Activated CD8-positive, alpha-beta memory T cell treated with anti-CD3 and anti-CD28 coated beads, Interleukin-2, amount 10 ng/mL, durations not matched to agents 7 days and 5 days (primary cell): ENCODE data around the gene DRD4. TPM values are rescaled to one million over a fixed set of nuclear protein-coding genes. Genes with fewer than 3 reads are reported as not detected.
A peak's percentile ranks its signal among the peaks of the same experiment; 100 is the strongest.

ENCODE experiments used
- ATAC-seq: fragments of 150-1000 bp; cut with Tn5 transposase; one replicate; pipeline ENCODE4 v1.10.0; 2021; ENCODE audit warnings: moderate library complexity
- CTCF ChIA-PET: fragments of 350-600 bp; sonication (Branson Sonifier 250); formaldehyde crosslinking; loops from one replicate; lab custom pipeline; 2021; ENCODE audit warnings: antibody characterized with exemption; lab: Charles Lee
- DNase-seq: peaks from one replicate; pipeline ENCODE4 v3.0.0-alpha.2; 2020
- H3K27ac Mint-ChIP-seq: one replicate; pipeline ENCODE4 v1.8.0; 2021; ENCODE audit warnings: mild to moderate bottlenecking, mixed read lengths
- H3K27me3 Mint-ChIP-seq: one replicate; pipeline ENCODE4 v1.8.0; 2021; ENCODE audit warnings: mixed read lengths
- H3K36me3 Mint-ChIP-seq: one replicate; pipeline ENCODE4 v1.8.0; 2021; ENCODE audit warnings: mild to moderate bottlenecking, mixed read lengths
- H3K4me1 Mint-ChIP-seq: one replicate; pipeline ENCODE4 v1.8.0; 2021; ENCODE audit warnings: mixed read lengths
- H3K4me3 Mint-ChIP-seq: one replicate; pipeline ENCODE4 v1.8.0; 2021; ENCODE audit warnings: mild to moderate bottlenecking, moderate library complexity, mixed read lengths
- H3K9me3 Mint-ChIP-seq: one replicate; pipeline ENCODE4 v1.8.0; 2022; ENCODE audit warnings: low read depth, mixed read lengths
- total RNA-seq, 2 experiments: library from RNA; stranded (reverse); gene quantifications; one replicate each; pipeline ENCODE4 v1.2.3, GENCODE V29; 2021

The DRD4 gene
- total RNA-seq, 2 experiments from 2014 or later = 0.16 to 0.41 TPM

DNA sequence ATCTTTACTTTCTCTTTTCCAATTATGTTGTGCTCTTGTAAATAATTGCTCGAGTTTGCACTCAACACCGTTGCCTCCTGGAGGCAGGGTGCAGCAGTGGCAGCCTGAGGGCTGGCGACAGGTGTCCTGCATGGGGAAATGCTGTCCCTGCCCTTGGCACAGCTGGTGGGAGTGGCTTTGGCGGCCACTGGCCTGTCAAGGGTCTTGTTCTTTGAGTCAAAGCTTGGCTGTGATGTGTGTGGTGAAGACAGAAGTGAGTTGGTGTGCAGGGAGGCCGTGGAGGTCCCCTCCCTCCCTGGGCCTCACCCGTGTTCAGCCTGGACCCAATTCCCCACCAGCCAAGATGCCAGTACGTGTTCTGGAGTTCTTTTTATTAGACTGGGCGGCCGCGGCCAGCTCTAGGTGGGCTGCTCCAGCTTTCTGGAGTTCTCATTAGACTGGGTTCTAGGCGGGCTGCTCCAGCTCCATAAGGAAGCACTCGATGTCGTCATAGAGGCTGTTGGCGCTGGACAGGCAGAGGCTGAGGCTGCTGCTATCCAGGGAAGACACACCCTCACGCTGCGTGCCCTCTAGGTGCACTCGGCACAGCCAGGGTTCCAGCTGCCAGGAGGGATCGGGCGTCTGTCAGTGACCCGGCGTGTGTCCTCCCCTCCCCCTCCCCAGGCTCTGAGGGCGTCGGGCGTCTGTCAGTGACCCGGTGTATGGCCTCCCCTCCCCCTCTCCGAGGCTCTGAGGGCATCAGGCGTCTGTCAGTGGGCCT lies 24.7 kb upstream of the DRD4 start:
- no peaks in the 10 kb centered on the region for H3K27me3 Mint-ChIP-seq
- H3K9me3 Mint-ChIP-seq = no peaks in the 10 kb centered on the region
- peak; percentile 70 for DNase-seq
- H3K36me3 Mint-ChIP-seq = peaks cover 38% of the 10 kb centered on the region
- no peak for ATAC-seq
- CTCF ChIA-PET = interaction anchor here (0.6 to 1.9 kb wide), 5 partner anchors 9 to 59 kb away, joined by 3 to 6 read pairs (median 3); no protein-coding TSS in a partner anchor
- H3K4me1 Mint-ChIP-seq = peaks cover 19% of the 10 kb centered on the region
- H3K27ac Mint-ChIP-seq = peak overlapping the region; percentile 82
- H3K4me3 Mint-ChIP-seq = peak overlapping the region; percentile 47

DNA sequence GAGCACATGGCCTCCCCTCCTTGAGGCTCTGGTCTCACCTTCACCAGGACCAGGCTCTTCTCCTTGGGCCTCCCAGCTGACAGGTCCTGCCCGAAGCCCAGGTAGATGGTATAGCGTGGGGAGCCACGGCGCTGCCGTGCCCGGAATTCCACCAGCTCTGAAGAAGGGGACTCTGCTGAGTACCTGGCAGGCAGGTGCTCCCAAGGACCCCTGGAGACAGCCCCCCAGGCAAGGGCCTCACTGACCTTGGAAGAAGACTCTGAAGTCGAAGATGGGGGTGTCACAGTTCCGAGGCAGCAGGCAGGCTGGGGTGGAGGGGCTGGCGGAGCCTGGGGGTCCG lies 24.1 kb upstream of the DRD4 start:
- Mint-ChIP-seq H3K4me1 (peaks cover 19% of the 10 kb centered on the region), H3K27me3 (no peaks in the 10 kb centered on the region), H3K36me3 (peaks cover 38% of the 10 kb centered on the region), H3K4me3 (no peak overlapping the region), H3K9me3 (no peaks in the 10 kb centered on the region), H3K27ac (peak overlapping the region; percentile 82)
- no peak for ATAC-seq
- CTCF ChIA-PET = interaction anchor here (1.5 to 1.9 kb wide), 2 partner anchors 9 to 25 kb away, joined by 5 to 6 read pairs; no protein-coding TSS in a partner anchor
- DNase-seq = peak; percentile 44

DNA sequence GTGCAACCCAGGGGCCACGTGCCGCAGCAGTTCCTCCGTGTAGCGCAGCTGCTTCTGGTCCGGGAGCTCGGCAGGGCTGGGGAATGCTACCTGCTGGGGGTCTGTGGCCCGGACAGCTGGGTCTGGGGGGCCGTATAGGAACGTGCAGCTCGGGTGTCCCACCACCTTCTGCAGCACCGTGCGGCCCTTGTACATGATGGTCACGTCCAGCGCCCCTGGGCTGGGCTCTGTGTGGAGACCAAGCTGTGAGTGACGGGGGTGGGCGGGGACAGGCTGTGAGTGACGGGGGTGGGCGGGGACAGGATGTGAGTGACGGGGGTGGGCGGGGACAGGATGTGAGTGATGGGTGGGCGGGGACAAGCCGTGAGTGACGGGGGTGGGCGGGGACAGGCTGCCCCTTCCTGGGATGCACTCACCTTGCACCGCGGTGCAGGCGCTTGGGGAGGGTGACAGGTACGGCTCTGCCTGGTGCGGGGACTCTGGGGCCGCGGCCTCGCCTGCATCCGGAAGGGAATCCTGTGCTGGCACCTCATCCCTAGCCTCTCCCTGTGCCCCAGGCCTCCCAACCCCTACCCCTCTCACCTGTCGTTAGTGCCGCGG lies 23.6 kb upstream of the DRD4 start:
- H3K4me3 Mint-ChIP-seq = peak overlapping the region; percentile 98

DNA sequence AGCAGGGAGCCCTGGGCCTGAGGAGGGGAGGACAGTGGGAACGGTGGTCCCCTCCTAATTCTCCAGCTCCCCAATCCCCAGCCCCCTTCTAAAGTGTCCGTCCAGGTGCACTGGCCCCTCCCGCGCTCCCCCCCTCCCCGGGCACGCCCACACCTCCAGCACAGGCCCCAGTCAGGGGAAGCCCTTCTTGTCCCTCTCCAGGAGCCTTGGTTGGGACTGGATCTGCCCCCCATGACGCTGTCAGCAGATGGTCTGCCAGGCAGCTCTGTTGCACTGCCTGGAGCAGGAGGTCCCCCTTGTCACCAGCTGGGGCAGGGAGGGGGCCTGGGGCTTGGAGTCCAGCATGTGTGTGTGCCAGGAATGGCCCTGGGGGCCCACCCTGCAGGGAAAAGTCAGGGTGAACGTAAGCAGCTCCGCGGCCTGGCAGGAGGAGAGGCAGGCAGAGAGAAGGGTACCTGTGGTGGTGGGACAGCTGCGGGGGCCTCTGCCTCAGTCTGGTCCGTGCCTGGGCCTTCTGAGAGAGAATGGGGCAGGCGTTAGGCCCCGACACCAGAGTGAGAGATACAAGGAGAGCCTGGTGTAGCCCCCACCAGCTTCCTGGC lies 22.9 kb upstream of the DRD4 start:
- Mint-ChIP-seq H3K36me3 (peaks cover 37% of the 10 kb centered on the region), H3K4me3 (peak overlapping the region; percentile 98), H3K9me3 (no peaks in the 10 kb centered on the region), H3K27me3 (no peaks in the 10 kb centered on the region), H3K4me1 (peaks cover 19% of the 10 kb centered on the region), H3K27ac (peak overlapping the region; percentile 99)
- ATAC-seq (no peak), DNase-seq (peak; percentile 64)
- CTCF ChIA-PET = interaction anchor here (0.6 kb wide), 1 partner anchor 38 kb away, joined by 3 read pairs; no protein-coding TSS in a partner anchor

More for the DNA sequence above, 23.6 kb upstream of the DRD4 start:
- CTCF ChIA-PET = interaction anchor here (1.9 kb wide), 1 partner anchor 26 kb away, joined by 5 read pairs; no protein-coding TSS in a partner anchor
- peak; percentile 32 for ATAC-seq
- H3K36me3 Mint-ChIP-seq = peaks cover 38% of the 10 kb centered on the region
- H3K4me1 Mint-ChIP-seq = peaks cover 19% of the 10 kb centered on the region
- H3K9me3 Mint-ChIP-seq = no peaks in the 10 kb centered on the region
- H3K27ac Mint-ChIP-seq = peak overlapping the region; percentile 99
- no peaks in the 10 kb centered on the region for H3K27me3 Mint-ChIP-seq
- peak; percentile 92 for DNase-seq

DNA sequence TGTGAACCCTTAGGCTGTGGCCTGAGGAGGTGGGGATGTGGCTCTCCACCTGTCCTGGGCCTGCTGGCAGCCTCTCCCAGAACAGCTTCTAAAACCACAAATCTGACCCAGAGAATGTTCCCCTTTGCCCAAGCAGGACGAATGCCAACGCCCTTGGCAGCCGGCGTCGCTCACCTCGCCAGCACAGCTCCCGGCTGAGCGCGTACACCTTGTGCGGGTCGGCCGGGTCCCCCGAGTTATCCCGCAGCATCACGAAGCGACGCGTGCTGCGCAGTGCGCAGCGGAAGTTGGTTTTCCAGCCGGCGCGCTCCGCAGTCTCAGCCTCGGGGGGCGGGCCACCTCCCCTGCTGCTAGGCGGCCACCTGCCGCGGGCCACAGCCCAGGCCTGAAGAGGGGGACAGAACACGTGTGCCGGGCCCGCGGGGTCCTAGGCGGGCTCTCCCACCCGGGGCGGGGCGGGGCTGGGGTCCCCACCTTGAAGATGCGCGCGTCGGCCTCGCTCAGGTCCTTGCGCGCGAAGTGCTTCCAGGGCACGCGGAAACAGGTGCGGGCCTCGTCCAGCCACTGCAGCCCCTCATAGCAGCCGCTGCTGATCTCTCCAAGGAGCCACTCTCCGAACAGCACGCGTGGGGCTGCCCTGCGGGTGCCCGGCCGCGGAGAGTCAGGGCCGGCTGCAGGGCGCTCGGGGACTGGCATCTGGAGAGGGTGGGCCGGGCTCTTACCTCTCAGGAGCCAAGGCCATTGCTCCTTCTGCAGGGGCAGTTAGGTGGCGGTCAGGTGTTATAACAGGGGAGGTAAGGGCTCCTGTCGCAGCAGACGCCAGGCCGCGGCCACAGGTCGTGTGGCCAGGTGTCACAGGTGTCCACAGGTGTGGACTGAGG lies 22.2 kb upstream of the DRD4 start:
- no peaks in the 10 kb centered on the region for H3K27me3 Mint-ChIP-seq
- CTCF ChIA-PET = interaction anchor here (0.6 to 1.5 kb wide), 2 partner anchors 39 to 60 kb away, joined by 3 to 9 read pairs; no protein-coding TSS in a partner anchor

DNA sequence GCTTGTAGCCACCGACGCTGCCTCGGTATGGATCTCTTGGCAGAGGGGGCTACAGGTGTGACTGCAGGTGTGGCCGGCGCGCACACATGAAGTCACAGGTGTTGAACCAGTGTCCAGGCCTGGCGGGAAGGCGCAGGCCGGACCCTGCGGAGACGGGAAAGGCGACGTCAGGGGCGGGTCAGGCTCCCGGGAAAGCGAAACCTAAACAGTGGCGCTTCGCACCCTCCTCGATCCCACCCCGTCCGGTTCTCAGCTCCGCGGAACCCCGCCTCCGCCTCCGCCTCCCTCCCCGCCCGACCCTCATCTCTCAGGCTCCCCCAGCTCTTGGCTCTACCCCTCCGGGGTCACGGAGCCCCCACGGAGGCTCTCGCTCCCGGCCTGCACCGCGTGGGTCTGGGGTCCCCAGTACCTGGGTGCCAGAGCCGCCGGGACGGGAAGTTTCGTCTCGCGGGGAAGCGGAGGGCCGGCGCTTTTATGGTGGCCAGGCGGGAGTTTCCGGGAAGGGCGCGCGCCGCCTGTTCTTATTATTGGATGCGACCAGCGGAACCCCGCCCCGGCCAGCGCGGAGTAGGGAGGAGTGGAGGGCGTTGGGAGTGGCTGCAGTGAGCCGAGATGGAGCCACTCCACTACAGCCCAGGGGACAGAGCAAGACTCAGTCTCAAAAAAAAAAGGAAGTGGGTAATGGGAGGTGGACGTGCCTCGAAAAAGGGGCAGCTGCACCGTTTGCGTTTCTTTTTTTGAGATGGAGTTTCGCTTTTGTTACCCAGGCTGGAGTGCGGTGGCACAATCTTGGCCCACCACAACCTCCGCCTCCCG lies 21.4 kb upstream of the DRD4 start, which contains the start of gene IRF7:
Gene IRF7 (minus strand): TSS at position 447 of the 816 bp plus-strand sequence. CDS start 586 bp downstream, outside the sequence.
- CTCF ChIA-PET = interaction anchor here (1.1 to 1.5 kb wide), 3 partner anchors 61 to 108 kb away, joined by 3 to 9 read pairs (median 5); no protein-coding TSS in a partner anchor
- H3K27ac Mint-ChIP-seq = peak within 1 kb of the TSS; percentile 99
- DNase-seq (peak; percentile 96), ATAC-seq (peak; percentile 83)
- peaks cover 18% of the 10 kb centered on the region for H3K4me1 Mint-ChIP-seq
- H3K27me3 Mint-ChIP-seq = no peaks in the 10 kb centered on the region
- peaks cover 35% of the 10 kb centered on the region for H3K36me3 Mint-ChIP-seq
- peak within 1 kb of the TSS; percentile 98 for H3K4me3 Mint-ChIP-seq
- no peaks in the 10 kb centered on the region for H3K9me3 Mint-ChIP-seq

More for the DNA sequence above, 22.2 kb upstream of the DRD4 start:
- Mint-ChIP-seq H3K4me1 (peaks cover 19% of the 10 kb centered on the region), H3K9me3 (no peaks in the 10 kb centered on the region), H3K4me3 (peak overlapping the region; percentile 98), H3K36me3 (peaks cover 36% of the 10 kb centered on the region), H3K27ac (peak overlapping the region; percentile 99)
- ATAC-seq (peak; percentile 2), DNase-seq (peak; percentile 63)

DNA sequence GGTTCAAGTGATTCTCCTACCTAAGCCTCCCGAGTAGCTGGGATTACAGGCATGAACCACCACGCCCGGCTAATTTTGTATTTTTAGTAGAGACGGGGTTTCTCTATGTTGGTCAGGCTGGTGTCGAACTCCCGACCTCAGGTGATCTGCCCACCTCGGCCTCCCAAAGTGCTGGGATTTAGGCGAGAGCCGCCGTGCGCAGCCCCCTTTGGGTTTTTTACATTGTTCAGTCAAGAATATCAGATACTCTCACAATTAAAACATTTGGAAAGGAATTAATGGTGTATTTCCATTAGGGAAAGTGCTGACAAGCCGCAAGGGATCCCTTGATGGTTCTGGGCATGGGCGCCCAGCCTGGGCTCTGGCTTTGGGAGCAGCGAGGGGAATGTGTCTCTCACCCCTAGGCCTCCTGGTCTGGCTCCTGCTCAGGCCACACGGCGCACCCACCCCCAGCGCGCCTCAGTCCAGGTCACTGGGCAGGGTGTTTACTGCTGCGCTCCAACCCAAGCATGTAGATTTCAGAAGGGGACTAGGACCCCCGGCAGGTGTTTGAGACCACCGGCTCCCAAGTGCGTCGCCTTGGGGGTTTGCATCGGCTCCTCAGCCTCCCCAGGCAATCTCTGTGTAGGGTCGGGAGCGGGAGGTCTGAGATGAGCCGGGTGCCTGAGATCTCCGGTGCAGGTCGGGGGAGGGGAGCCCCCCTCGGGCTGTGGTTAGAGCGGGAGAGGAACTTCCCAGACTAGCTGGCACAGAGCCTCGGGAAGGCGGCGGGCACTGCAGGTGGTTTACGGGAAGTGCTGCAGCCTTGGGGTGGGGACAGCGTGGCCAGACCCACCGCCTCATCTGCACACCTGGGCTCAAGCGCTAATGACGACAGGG lies 20.5 kb upstream of the DRD4 start:
- Mint-ChIP-seq H3K4me1 (peaks cover 16% of the 10 kb centered on the region), H3K27ac (peak overlapping the region; percentile 99), H3K4me3 (peak overlapping the region; percentile 98), H3K9me3 (no peaks in the 10 kb centered on the region), H3K36me3 (peaks cover 27% of the 10 kb centered on the region), H3K27me3 (no peaks in the 10 kb centered on the region)
- no peak for ATAC-seq
- no peak for DNase-seq
- CTCF ChIA-PET = interaction anchor here (1.1 to 1.5 kb wide), 3 partner anchors 62 to 107 kb away, joined by 3 to 9 read pairs (median 5); no protein-coding TSS in a partner anchor

DNA sequence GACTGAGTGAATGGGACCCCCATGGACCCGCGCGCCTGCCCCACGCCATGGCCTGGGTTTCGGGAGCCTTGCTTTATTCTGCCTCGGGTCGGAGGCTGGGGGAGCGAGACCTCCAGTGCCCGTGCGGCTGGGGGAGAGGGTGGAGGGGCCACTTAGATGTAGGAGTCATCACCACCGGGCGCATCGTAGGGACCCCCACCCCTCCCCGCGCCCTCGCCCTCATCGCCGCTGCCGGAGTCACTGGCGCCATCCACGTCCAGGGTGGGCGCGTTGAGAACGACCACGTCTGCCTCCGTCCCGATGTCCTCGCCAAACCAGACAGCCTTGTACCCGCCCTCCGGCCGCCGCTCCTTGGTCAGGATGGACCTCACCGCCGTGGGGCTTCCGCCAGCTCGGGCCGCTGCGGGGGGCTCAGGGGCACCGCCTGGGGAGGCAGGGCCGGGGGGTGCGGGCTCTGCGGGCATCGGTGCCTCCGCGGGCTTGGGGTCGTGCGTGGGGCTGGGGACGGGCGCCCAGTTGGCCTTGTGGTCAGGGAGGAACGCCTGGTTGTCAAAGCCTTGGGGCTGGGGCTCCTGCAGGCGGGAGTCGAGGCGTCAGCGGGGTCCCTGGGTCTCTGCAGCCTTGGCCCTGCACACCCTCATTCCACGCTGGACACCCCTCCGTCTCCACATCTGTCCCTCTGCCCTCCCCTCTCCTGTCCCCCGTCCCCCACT lies 19.7 kb upstream of the DRD4 start:
- H3K36me3 Mint-ChIP-seq = peaks cover 21% of the 10 kb centered on the region
- peaks cover 14% of the 10 kb centered on the region for H3K4me1 Mint-ChIP-seq
- CTCF ChIA-PET = no interaction called here
- H3K9me3 Mint-ChIP-seq = no peaks in the 10 kb centered on the region
- no peaks in the 10 kb centered on the region for H3K27me3 Mint-ChIP-seq
- peak overlapping the region; percentile 99 for H3K27ac Mint-ChIP-seq
- DNase-seq (no peak), ATAC-seq (no peak)
- no peak overlapping the region for H3K4me3 Mint-ChIP-seq

DNA sequence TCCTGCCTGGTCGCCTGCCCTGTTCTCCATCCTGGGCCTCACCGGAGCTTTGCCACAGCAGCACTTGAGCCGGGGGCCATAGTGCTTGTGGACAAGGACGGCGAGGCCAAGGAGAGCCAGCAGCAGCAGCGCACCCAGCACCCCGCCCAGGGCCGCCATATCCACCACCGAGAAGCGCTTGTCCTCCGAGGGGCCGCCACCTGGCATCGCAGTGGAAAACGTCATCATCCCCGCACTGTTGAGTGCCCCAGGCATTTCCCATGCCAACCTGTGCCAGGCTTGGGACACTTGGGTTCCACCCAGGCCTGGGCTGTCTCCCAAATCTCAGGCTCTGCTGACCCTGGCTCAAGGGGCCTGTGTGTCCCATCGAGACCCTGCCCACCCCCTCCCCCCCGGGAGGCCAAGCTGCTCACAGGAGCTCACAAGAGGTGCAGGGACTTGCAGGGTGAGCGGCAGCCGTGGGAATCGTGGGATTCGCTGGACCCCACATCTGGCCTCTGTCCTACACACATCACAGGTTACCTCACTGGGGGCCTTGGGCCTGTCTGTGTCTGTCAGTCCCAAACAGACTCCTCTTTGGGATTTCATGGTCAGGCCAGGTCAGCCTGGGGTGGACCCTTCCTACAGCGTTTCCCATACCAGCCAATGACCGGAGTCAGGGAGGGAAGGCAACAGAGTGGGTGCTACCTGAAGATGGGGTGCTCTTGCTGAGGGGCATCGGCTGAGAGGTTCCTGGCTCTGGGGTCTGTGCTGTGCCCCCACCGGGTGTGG lies 19.0 kb upstream of the DRD4 start:
- peaks cover 11% of the 10 kb centered on the region for H3K4me1 Mint-ChIP-seq
- H3K27me3 Mint-ChIP-seq = no peaks in the 10 kb centered on the region
- CTCF ChIA-PET = no interaction called here
- ATAC-seq = no peak
- H3K27ac Mint-ChIP-seq = no peak overlapping the region
- no peak overlapping the region for H3K4me3 Mint-ChIP-seq
- DNase-seq = no peak
- peaks cover 19% of the 10 kb centered on the region for H3K36me3 Mint-ChIP-seq
- H3K9me3 Mint-ChIP-seq = no peaks in the 10 kb centered on the region

DNA sequence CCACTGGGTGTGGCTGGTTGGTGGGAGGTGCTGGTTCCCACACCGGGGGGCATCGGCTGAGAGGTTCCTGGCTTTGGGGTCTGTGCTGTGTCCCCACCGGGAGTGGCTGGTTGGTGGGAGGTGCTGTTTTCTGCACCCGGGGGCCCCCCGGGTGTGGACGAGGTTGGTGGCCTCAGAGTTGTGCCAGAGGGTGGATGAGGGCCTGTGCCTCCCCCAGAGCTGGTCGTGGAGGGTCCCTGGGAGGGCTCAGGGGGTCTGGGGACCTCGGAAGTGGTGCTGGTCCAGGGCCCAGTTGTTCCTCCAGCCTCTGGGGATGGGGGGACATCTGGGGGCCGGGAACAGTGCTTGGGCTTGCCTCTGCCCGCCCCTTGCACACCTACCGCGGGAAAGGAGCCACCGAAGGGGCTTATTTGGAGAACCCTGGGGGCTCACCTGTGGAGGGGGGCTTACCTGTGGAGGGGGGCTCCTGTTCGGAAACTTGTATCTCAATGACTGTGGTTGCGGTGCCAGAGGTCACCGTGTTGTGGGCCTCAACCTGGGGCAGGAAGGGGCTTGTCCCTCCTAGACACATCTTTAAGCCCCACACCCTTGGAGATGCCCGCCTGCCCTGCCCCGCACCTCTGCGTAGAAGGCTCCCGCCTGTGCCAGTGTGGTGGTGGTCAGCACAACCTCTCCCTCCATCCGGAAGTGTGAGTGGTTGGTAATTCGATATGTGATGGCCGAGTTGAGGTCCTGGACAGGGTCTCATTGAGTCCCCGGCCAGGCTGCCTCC lies 18.0 kb upstream of the DRD4 start:
- no peak overlapping the region for H3K27ac Mint-ChIP-seq
- no peaks in the 10 kb centered on the region for H3K9me3 Mint-ChIP-seq
- no peaks in the 10 kb centered on the region for H3K27me3 Mint-ChIP-seq
- DNase-seq (no peak), ATAC-seq (no peak)
- CTCF ChIA-PET = no interaction called here
- H3K4me1 Mint-ChIP-seq = peaks cover 9% of the 10 kb centered on the region
- H3K36me3 Mint-ChIP-seq = peaks cover 12% of the 10 kb centered on the region
- H3K4me3 Mint-ChIP-seq = no peak overlapping the region
